ENCODE data around the gene RETN.

RETN gene

GRCh38 chr19:7644550-7644877 lies 24.3 kb upstream of the RETN start:
- no peak overlapping the region for H3K4me3 ChIP-seq (ENCODE audit: low read depth, low read length)
- no peak for TF ChIP-seq CTCF (IDR thresholded peaks at IDR 0.05; ENCODE audit: low read depth, low read length, missing control alignments)
- DNase-seq (ENCODE audit: low read depth) = no peak

- no peak for DNase-seq (ENCODE audit: low read depth)
- no peak overlapping the region for H3K4me3 ChIP-seq (ENCODE audit: low read depth, low read length)
- no peak for TF ChIP-seq CTCF (IDR thresholded peaks at IDR 0.05; ENCODE audit: low read depth, low read length, missing control alignments)
Observed at GRCh38 chr19:7645163-7645562, 23.7 kb upstream of the RETN start.

- no peak for TF ChIP-seq CTCF (IDR thresholded peaks at IDR 0.05; ENCODE audit: low read depth, low read length, missing control alignments)
- no peak overlapping the region for H3K4me3 ChIP-seq (ENCODE audit: low read depth, low read length)
- DNase-seq (ENCODE audit: low read depth) = no peak
Observed at GRCh38 chr19:7645656-7646425, 23.0 kb upstream of the RETN start.

GRCh38 chr19:7646426-7646700 lies 22.5 kb upstream of the RETN start:
- TF ChIP-seq CTCF (IDR thresholded peaks at IDR 0.05; ENCODE audit: low read depth, low read length, missing control alignments) = no peak
- H3K4me3 ChIP-seq (ENCODE audit: low read depth, low read length) = no peak overlapping the region
- DNase-seq (ENCODE audit: low read depth) = no peak

- no peak for TF ChIP-seq CTCF (IDR thresholded peaks at IDR 0.05; ENCODE audit: low read depth, low read length, missing control alignments)
- no peak overlapping the region for H3K4me3 ChIP-seq (ENCODE audit: low read depth, low read length)
- DNase-seq (ENCODE audit: low read depth) = no peak
Observed at GRCh38 chr19:7647156-7647555, 21.7 kb upstream of the RETN start.

- no peak for TF ChIP-seq CTCF (IDR thresholded peaks at IDR 0.05; ENCODE audit: low read depth, low read length, missing control alignments)
- H3K4me3 ChIP-seq (ENCODE audit: low read depth, low read length) = no peak overlapping the region
- DNase-seq (ENCODE audit: low read depth) = no peak
Observed at GRCh38 chr19:7648265-7649014, 20.4 kb upstream of the RETN start.

GRCh38 chr19:7650148-7650547 lies 18.7 kb upstream of the RETN start:
- H3K4me3 ChIP-seq (ENCODE audit: low read depth, low read length) = no peak overlapping the region

More at GRCh38 chr19:7650148-7650547, 18.7 kb upstream of the RETN start:
- no peak for TF ChIP-seq CTCF (IDR thresholded peaks at IDR 0.05; ENCODE audit: low read depth, low read length, missing control alignments)
- no peak for DNase-seq (ENCODE audit: low read depth)

All from GM12864 (cell line).